Measurements from ENCODE around the gene F13A1. TPM values are rescaled to one million over a fixed set of nuclear protein-coding genes. Genes with fewer than 3 reads are reported as not detected.

The F13A1 gene
- total and polyA plus RNA-seq, 2 donors (not counting 3 experiments of a cell fraction or from before 2014, with no cell fraction given), result not detected

DNA sequence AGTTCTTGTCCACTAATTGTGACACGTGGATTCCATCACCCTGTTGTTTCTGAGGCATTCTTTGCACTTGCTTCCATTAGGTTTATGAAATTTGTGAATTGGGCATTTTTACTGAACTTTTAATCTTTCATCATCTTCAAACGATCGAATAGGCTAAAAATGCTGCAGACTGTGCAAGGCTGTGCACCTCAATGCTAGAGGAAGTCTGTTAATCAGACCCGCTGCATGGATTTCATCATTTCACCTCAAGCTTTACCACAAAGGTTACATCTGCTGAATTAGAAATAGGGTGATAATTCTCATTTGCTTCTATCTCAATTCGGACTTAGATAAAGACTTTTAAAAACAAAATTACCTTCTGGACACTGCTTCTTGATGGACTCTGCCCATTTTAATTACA lies 27.8 kb upstream of the F13A1 start:
- Histone ChIP-seq H3K9me3 (replicated peaks; ENCODE audit: control insufficient read depth, insufficient read depth, low read length) (no peaks in the 10 kb centered on the region), H3K4me3 (replicated peaks in 1 of 3; ENCODE audit: insufficient read depth in 1 of 3, low read depth in 1 of 3, low read length in 3 of 3) (no peak overlapping the region), H3K27me3 (ENCODE audit: control insufficient read depth in 2 of 2, insufficient read depth in 2 of 2, low read length in 2 of 2) (no peaks in the 10 kb centered on the region), H3K4me2 (ENCODE audit: insufficient read depth, low read length) (no peak overlapping the region), H3K9me1 (replicated peaks; ENCODE audit: control insufficient read depth, extremely low read depth, insufficient read depth, low read length) (no peaks in the 10 kb centered on the region), H3K9ac (replicated peaks; ENCODE audit: extremely low read depth, insufficient read depth, low read length) (no peak overlapping the region), H3K36me3 (ENCODE audit: control insufficient read depth in 2 of 2, extremely low read depth in 1 of 2, insufficient read depth in 2 of 2, low read length in 2 of 2) (no peaks in the 10 kb centered on the region), H3K4me1 (ENCODE audit: control insufficient read depth, extremely low read depth, insufficient read depth, low read length) (no peaks in the 10 kb centered on the region), H4K20me1 (replicated peaks; ENCODE audit: control insufficient read depth, extremely low read depth, insufficient read depth, low read length) (no peaks in the 10 kb centered on the region), H3K79me2 (ENCODE audit: control insufficient read depth, insufficient read depth, low read length) (no peaks in the 10 kb centered on the region), H3K27ac (ENCODE audit: insufficient read depth, low read depth, low read length) (no peak overlapping the region), H2AFZ (ENCODE audit: low read depth, low read length) (no peak overlapping the region)
- FAIRE-seq (no peak), DNase-seq (ENCODE audit: low read depth, low spot score) (no peak)
- BruUV-seq (replicated peaks), result no TSS peak
- TF ChIP-seq POLR2A (IDR thresholded peaks at IDR 0.05; ENCODE audit: low read depth, low read length), result no peak
- no peak for TF ChIP-seq EZH2 (IDR thresholded peaks at IDR 0.05; ENCODE audit: borderline replicate concordance, low read depth, low read length, severe bottlenecking)
- TF ChIP-seq JUN (IDR thresholded peaks at IDR 0.05; ENCODE audit: borderline replicate concordance, insufficient read depth, insufficient read length, low read depth), result no peak
- no peak for TF ChIP-seq POLR2AphosphoS5 (IDR thresholded peaks at IDR 0.05; ENCODE audit: insufficient read depth, low read depth, low read length)
- no peak for TF ChIP-seq MYC (IDR thresholded peaks at IDR 0.05; ENCODE audit: low read depth, low read length)
- ChIA-PET CTCF (no interaction called here), POLR2A (no interaction called here)
- dilution Hi-C loops (cut with MboI; ENCODE audit: extremely low pct_ligation_motif_present, low sequenced_read_pairs) (no loop called here), intact Hi-C loops (cut with micrococcal nuclease) (no loop called here)

DNA sequence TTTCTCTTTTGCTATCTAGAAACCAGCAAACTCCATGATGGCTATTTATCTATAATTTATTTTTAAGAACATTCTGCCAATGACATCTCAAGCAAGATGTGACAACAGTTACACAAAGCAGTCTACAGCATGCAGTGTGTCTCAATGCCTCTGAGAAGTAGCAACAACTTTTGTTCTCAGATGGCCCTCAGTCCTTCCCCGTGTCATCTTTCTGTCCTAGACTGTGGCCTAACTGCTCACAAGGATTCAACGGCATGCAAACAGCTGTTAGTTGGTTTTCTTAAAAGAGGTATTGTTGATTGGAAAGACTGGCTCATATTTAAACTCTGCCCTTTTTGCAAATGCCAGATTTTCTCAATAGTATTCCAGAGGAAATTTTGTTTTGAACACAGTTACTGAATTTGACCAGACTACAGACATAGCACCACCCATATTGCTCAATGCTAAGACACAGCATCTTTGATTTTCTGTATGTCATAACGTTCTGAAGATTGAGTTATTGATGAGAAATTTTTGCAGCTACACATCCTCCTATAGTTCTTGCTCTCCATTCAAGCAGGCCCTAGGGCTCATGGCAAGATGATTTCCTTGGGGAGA lies 26.1 kb upstream of the F13A1 start:
- Histone ChIP-seq H3K9me1 (replicated peaks; ENCODE audit: control insufficient read depth, extremely low read depth, insufficient read depth, low read length) (no peaks in the 10 kb centered on the region), H3K4me2 (ENCODE audit: insufficient read depth, low read length) (no peak overlapping the region), H4K20me1 (replicated peaks; ENCODE audit: control insufficient read depth, extremely low read depth, insufficient read depth, low read length) (no peaks in the 10 kb centered on the region), H2AFZ (ENCODE audit: low read depth, low read length) (no peak overlapping the region), H3K4me3 (replicated peaks in 1 of 3; ENCODE audit: insufficient read depth in 1 of 3, low read depth in 1 of 3, low read length in 3 of 3) (no peak overlapping the region), H3K9me3 (replicated peaks; ENCODE audit: control insufficient read depth, insufficient read depth, low read length) (no peaks in the 10 kb centered on the region), H3K79me2 (ENCODE audit: control insufficient read depth, insufficient read depth, low read length) (no peaks in the 10 kb centered on the region), H3K27ac (ENCODE audit: insufficient read depth, low read depth, low read length) (no peak overlapping the region), H3K27me3 (ENCODE audit: control insufficient read depth in 2 of 2, insufficient read depth in 2 of 2, low read length in 2 of 2) (no peaks in the 10 kb centered on the region), H3K9ac (replicated peaks; ENCODE audit: extremely low read depth, insufficient read depth, low read length) (no peak overlapping the region), H3K4me1 (ENCODE audit: control insufficient read depth, extremely low read depth, insufficient read depth, low read length) (no peaks in the 10 kb centered on the region), H3K36me3 (ENCODE audit: control insufficient read depth in 2 of 2, extremely low read depth in 1 of 2, insufficient read depth in 2 of 2, low read length in 2 of 2) (no peaks in the 10 kb centered on the region)
- DNase-seq (ENCODE audit: low read depth, low spot score) (no peak), FAIRE-seq (no peak)
- dilution Hi-C loops (cut with MboI; ENCODE audit: extremely low pct_ligation_motif_present, low sequenced_read_pairs) (no loop called here), intact Hi-C loops (cut with micrococcal nuclease) (no loop called here)
- no TSS peak for BruUV-seq (replicated peaks)
- CTCF ChIA-PET, result no interaction called here
- TF ChIP-seq, protein P1, sequence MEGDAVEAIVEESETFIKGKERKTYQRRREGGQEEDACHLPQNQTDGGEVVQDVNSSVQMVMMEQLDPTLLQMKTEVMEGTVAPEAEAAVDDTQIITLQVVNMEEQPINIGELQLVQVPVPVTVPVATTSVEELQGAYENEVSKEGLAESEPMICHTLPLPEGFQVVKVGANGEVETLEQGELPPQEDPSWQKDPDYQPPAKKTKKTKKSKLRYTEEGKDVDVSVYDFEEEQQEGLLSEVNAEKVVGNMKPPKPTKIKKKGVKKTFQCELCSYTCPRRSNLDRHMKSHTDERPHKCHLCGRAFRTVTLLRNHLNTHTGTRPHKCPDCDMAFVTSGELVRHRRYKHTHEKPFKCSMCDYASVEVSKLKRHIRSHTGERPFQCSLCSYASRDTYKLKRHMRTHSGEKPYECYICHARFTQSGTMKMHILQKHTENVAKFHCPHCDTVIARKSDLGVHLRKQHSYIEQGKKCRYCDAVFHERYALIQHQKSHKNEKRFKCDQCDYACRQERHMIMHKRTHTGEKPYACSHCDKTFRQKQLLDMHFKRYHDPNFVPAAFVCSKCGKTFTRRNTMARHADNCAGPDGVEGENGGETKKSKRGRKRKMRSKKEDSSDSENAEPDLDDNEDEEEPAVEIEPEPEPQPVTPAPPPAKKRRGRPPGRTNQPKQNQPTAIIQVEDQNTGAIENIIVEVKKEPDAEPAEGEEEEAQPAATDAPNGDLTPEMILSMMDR (IDR thresholded peaks at IDR 0.05; ENCODE audit: extremely low read depth in 1 of 2, insufficient read depth in 1 of 2, low read depth in 1 of 2, low read length in 2 of 2), result no peak
- TF ChIP-seq FOS (IDR thresholded peaks at IDR 0.05; ENCODE audit: borderline replicate concordance, insufficient read depth, low read length) (no peak), EZH2 (IDR thresholded peaks at IDR 0.05; ENCODE audit: borderline replicate concordance, low read depth, low read length, severe bottlenecking) (no peak), POLR2AphosphoS5 (IDR thresholded peaks at IDR 0.05; ENCODE audit: insufficient read depth, low read depth, low read length) (no peak), JUN (IDR thresholded peaks at IDR 0.05; ENCODE audit: borderline replicate concordance, insufficient read depth, insufficient read length, low read depth) (no peak), GATA2 (IDR thresholded peaks at IDR 0.05; ENCODE audit: insufficient read depth, insufficient read length, low read depth, low read length) (no peak), POLR2A (IDR thresholded peaks at IDR 0.05; ENCODE audit: low read depth, low read length) (no peak), MYC (IDR thresholded peaks at IDR 0.05; ENCODE audit: low read depth, low read length) (no peak)
- TF ChIP-seq, protein P2, sequence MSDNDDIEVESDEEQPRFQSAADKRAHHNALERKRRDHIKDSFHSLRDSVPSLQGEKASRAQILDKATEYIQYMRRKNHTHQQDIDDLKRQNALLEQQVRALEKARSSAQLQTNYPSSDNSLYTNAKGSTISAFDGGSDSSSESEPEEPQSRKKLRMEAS (IDR thresholded peaks at IDR 0.05; ENCODE audit: insufficient read depth, insufficient read length), result no peak
- POLR2A ChIA-PET, result no interaction called here
